ENCODE measurements around the gene XIRP1. TPM values are rescaled to one million over a fixed set of nuclear protein-coding genes. Genes with fewer than 3 reads are reported as not detected.

Gene XIRP1
- total RNA-seq, 1 experiment from 2014 or later = not detected

GRCh38 chr3:39219702-39220101 is 27.3 kb upstream of the XIRP1 start:
- Histone ChIP-seq H3K79me2 (ENCODE audit: insufficient read depth, low read length) (no peaks in the 10 kb centered on the region), H3K9me2 (ENCODE audit: insufficient read depth) (no peaks in the 10 kb centered on the region), H3K9me3 (ENCODE audit: control insufficient read depth in 1 of 2, insufficient read depth in 1 of 2, low read depth in 1 of 2, low read length in 2 of 2) (no peaks in the 10 kb centered on the region), H2AFZ (ENCODE audit: low read depth, low read length, poor library complexity, severe bottlenecking) (no peak overlapping the region), H3K27ac (ENCODE audit: low read depth, low read length) (no peak overlapping the region), H3K4me1 (ENCODE audit: control insufficient read depth in 1 of 2, insufficient read depth in 2 of 2, low read length in 2 of 2) (no peaks in the 10 kb centered on the region), H3K9ac (ENCODE audit: low read length) (no peak overlapping the region), H3K27me3 (ENCODE audit: insufficient read depth, low read length) (peaks cover 41% of the 10 kb centered on the region), H4K20me1 (ENCODE audit: insufficient read depth) (no peaks in the 10 kb centered on the region), H3K4me3 (replicated peaks in 1 of 2; ENCODE audit: low read depth in 1 of 2, low read length in 2 of 2) (no peak overlapping the region), H3K4me2 (ENCODE audit: low read length) (no peak overlapping the region), H3K36me3 (ENCODE audit: control insufficient read depth in 1 of 2, insufficient read depth in 2 of 2, low read length in 2 of 2) (no peaks in the 10 kb centered on the region)
- ATAC-seq = no peak
- ChIA-PET RAD21 (ENCODE audit: low non-redundant PET in 1 of 2, low total read pairs in 2 of 2, uncharacterized antibody in 2 of 2, unreplicated experiment in 2 of 2) (no interaction called here), POLR2A (no interaction called here), CTCF (no interaction called here)
- intact Hi-C loops (cut with micrococcal nuclease) = no loop called here
- no peak for TF ChIP-seq JUND (IDR thresholded peaks at IDR 0.05)
- no peak for TF ChIP-seq CBX3 (IDR thresholded peaks at IDR 0.05; ENCODE audit: low read depth)
- TF ChIP-seq CEBPB (IDR thresholded peaks at IDR 0.05; ENCODE audit: low read depth) = no peak
- TF ChIP-seq SIN3A (IDR thresholded peaks at IDR 0.05; ENCODE audit: low read depth) = no peak
- TF ChIP-seq POLR2A (IDR thresholded peaks at IDR 0.05; ENCODE audit: borderline replicate concordance, extremely low read depth, insufficient read depth, insufficient read length) = no peak
- TF ChIP-seq POLR2AphosphoS5 (IDR thresholded peaks at IDR 0.05; ENCODE audit: low read depth, low read length) = no peak
- TF ChIP-seq YY1 (IDR thresholded peaks at IDR 0.05; ENCODE audit: extremely low read depth, insufficient replicate concordance, low read depth, low read length) = no peak
- TF ChIP-seq ZFX (IDR thresholded peaks at IDR 0.05) = no peak
- TF ChIP-seq, protein P1, sequence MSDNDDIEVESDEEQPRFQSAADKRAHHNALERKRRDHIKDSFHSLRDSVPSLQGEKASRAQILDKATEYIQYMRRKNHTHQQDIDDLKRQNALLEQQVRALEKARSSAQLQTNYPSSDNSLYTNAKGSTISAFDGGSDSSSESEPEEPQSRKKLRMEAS (IDR thresholded peaks at IDR 0.05) = no peak
- no peak for TF ChIP-seq EZH2phosphoT487 (IDR thresholded peaks at IDR 0.05; ENCODE audit: borderline replicate concordance)
- TF ChIP-seq, protein P2, sequence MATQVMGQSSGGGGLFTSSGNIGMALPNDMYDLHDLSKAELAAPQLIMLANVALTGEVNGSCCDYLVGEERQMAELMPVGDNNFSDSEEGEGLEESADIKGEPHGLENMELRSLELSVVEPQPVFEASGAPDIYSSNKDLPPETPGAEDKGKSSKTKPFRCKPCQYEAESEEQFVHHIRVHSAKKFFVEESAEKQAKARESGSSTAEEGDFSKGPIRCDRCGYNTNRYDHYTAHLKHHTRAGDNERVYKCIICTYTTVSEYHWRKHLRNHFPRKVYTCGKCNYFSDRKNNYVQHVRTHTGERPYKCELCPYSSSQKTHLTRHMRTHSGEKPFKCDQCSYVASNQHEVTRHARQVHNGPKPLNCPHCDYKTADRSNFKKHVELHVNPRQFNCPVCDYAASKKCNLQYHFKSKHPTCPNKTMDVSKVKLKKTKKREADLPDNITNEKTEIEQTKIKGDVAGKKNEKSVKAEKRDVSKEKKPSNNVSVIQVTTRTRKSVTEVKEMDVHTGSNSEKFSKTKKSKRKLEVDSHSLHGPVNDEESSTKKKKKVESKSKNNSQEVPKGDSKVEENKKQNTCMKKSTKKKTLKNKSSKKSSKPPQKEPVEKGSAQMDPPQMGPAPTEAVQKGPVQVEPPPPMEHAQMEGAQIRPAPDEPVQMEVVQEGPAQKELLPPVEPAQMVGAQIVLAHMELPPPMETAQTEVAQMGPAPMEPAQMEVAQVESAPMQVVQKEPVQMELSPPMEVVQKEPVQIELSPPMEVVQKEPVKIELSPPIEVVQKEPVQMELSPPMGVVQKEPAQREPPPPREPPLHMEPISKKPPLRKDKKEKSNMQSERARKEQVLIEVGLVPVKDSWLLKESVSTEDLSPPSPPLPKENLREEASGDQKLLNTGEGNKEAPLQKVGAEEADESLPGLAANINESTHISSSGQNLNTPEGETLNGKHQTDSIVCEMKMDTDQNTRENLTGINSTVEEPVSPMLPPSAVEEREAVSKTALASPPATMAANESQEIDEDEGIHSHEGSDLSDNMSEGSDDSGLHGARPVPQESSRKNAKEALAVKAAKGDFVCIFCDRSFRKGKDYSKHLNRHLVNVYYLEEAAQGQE (IDR thresholded peaks at IDR 0.05; ENCODE audit: low read depth) = no peak
- TF ChIP-seq, protein P3, sequence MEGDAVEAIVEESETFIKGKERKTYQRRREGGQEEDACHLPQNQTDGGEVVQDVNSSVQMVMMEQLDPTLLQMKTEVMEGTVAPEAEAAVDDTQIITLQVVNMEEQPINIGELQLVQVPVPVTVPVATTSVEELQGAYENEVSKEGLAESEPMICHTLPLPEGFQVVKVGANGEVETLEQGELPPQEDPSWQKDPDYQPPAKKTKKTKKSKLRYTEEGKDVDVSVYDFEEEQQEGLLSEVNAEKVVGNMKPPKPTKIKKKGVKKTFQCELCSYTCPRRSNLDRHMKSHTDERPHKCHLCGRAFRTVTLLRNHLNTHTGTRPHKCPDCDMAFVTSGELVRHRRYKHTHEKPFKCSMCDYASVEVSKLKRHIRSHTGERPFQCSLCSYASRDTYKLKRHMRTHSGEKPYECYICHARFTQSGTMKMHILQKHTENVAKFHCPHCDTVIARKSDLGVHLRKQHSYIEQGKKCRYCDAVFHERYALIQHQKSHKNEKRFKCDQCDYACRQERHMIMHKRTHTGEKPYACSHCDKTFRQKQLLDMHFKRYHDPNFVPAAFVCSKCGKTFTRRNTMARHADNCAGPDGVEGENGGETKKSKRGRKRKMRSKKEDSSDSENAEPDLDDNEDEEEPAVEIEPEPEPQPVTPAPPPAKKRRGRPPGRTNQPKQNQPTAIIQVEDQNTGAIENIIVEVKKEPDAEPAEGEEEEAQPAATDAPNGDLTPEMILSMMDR (IDR thresholded peaks at IDR 0.05 in 2 of 3, conservative IDR thresholded peaks at IDR 0.05 in 1 of 3; ENCODE audit: borderline replicate concordance in 1 of 3, insufficient read depth in 1 of 3, low read depth in 2 of 3, low read length in 2 of 3) = no peak
- no peak for TF ChIP-seq EZH2 (IDR thresholded peaks at IDR 0.05)
- TF ChIP-seq ZNF274 (IDR thresholded peaks at IDR 0.05; ENCODE audit: low read depth, low read length) = no peak
- no peak for DNase-seq (ENCODE audit: low read depth, low spot score)
- no TSS peak for BruUV-seq (replicated peaks)

Data from HCT116 (cell line).